Keratinocyte (primary cell): ENCODE data around the gene RIMKLA.

ENCODE experiments used
- EZH2 ChIP-seq: IDR thresholded peaks from one replicate; pipeline ENCODE4 v1.6.1; 2012; ENCODE audit warnings: inconsistent platforms, mild to moderate bottlenecking, low read length, moderate library complexity
- TF ChIP-seq, protein P1 (sequence below), 3 experiments: IDR thresholded peaks in 1 of 3; conservative IDR thresholded peaks in 1 of 3; optimal IDR thresholded peaks in 1 of 3; 2 replicates in 2 of 3; 3 replicates in 1 of 3; pipeline versions ENCODE3 to v1.5.1; 2011; ENCODE audit warnings: low read length in 3 of 3, mild to moderate bottlenecking in 3 of 3, moderate library complexity in 2 of 3, control low read depth in 1 of 3, inconsistent platforms in 1 of 3; ENCODE audit not compliant: insufficient read depth in 2 of 3; ENCODE audit errors: extremely low read depth in 1 of 3

GRCh38 chr1:42332877-42333276 lies 47.7 kb upstream of the RIMKLA start:
- TF ChIP-seq, protein P1, sequence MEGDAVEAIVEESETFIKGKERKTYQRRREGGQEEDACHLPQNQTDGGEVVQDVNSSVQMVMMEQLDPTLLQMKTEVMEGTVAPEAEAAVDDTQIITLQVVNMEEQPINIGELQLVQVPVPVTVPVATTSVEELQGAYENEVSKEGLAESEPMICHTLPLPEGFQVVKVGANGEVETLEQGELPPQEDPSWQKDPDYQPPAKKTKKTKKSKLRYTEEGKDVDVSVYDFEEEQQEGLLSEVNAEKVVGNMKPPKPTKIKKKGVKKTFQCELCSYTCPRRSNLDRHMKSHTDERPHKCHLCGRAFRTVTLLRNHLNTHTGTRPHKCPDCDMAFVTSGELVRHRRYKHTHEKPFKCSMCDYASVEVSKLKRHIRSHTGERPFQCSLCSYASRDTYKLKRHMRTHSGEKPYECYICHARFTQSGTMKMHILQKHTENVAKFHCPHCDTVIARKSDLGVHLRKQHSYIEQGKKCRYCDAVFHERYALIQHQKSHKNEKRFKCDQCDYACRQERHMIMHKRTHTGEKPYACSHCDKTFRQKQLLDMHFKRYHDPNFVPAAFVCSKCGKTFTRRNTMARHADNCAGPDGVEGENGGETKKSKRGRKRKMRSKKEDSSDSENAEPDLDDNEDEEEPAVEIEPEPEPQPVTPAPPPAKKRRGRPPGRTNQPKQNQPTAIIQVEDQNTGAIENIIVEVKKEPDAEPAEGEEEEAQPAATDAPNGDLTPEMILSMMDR (optimal IDR thresholded peaks at IDR 0.05 in 1 of 3, IDR thresholded peaks at IDR 0.05 in 1 of 3, conservative IDR thresholded peaks at IDR 0.05 in 1 of 3; ENCODE audit: extremely low read depth in 1 of 3, insufficient read depth in 2 of 3, low read length in 3 of 3): no peak
- TF ChIP-seq EZH2: no peak
